ENCODE results near the gene MAP1LC3A. TPM values are rescaled to one million over a fixed set of nuclear protein-coding genes. Genes with fewer than 3 reads are reported as not detected.

Gene MAP1LC3A
- total RNA-seq, 1 donor = 29.7 TPM

GRCh38 chr20:34541264-34541901, 17.1 kb upstream of the MAP1LC3A start:
- no peak overlapping the region for H3K27ac ChIP-seq (ENCODE audit: low read depth, low read length)
- H2AFZ ChIP-seq (ENCODE audit: low read length) = no peak overlapping the region
- peaks cover 51% of the 10 kb centered on the region for H3K36me3 ChIP-seq (ENCODE audit: insufficient read depth, low read length)
- H4K20me1 ChIP-seq (ENCODE audit: insufficient read depth, low read length) = peaks cover 17% of the 10 kb centered on the region
- no peaks in the 10 kb centered on the region for H3K79me2 ChIP-seq (ENCODE audit: insufficient read depth, low read length)
- TF ChIP-seq CTCF (IDR thresholded peaks at IDR 0.05; ENCODE audit: extremely low read depth, low read depth, low read length) = no peak
- H3K4me1 ChIP-seq (ENCODE audit: insufficient read depth, low read length) = no peaks in the 10 kb centered on the region
- H3K9me3 ChIP-seq (ENCODE audit: low read depth, low read length) = no peaks in the 10 kb centered on the region
- no peaks in the 10 kb centered on the region for H3K27me3 ChIP-seq (ENCODE audit: insufficient read depth, low read length)
- no peak overlapping the region for H3K4me2 ChIP-seq (ENCODE audit: insufficient read depth, low read length)
- H3K4me3 ChIP-seq (ENCODE audit: insufficient read depth, low read length) = no peak overlapping the region
- DNase-seq (ENCODE audit: insufficient read length, low spot score, missing footprints) = no peak

GRCh38 chr20:34541917-34542316, 16.6 kb upstream of the MAP1LC3A start:
- Histone ChIP-seq H3K27ac (ENCODE audit: low read depth, low read length) (no peak overlapping the region), H3K79me2 (ENCODE audit: insufficient read depth, low read length) (no peaks in the 10 kb centered on the region), H2AFZ (ENCODE audit: low read length) (no peak overlapping the region), H3K36me3 (ENCODE audit: insufficient read depth, low read length) (peaks cover 46% of the 10 kb centered on the region), H3K9me3 (ENCODE audit: low read depth, low read length) (no peaks in the 10 kb centered on the region), H4K20me1 (ENCODE audit: insufficient read depth, low read length) (peaks cover 15% of the 10 kb centered on the region), H3K4me1 (ENCODE audit: insufficient read depth, low read length) (no peaks in the 10 kb centered on the region), H3K4me3 (ENCODE audit: insufficient read depth, low read length) (no peak overlapping the region), H3K4me2 (ENCODE audit: insufficient read depth, low read length) (no peak overlapping the region), H3K27me3 (ENCODE audit: insufficient read depth, low read length) (no peaks in the 10 kb centered on the region)
- DNase-seq (ENCODE audit: insufficient read length, low spot score, missing footprints) = peak; percentile 53
- no peak for TF ChIP-seq CTCF (IDR thresholded peaks at IDR 0.05; ENCODE audit: extremely low read depth, low read depth, low read length)

- Histone ChIP-seq H2AFZ (ENCODE audit: low read length) (no peak overlapping the region), H3K27ac (ENCODE audit: low read depth, low read length) (no peak overlapping the region), H3K9me3 (ENCODE audit: low read depth, low read length) (no peaks in the 10 kb centered on the region), H3K36me3 (ENCODE audit: insufficient read depth, low read length) (peaks cover 41% of the 10 kb centered on the region), H4K20me1 (ENCODE audit: insufficient read depth, low read length) (peaks cover 10% of the 10 kb centered on the region), H3K4me1 (ENCODE audit: insufficient read depth, low read length) (no peaks in the 10 kb centered on the region), H3K4me3 (ENCODE audit: insufficient read depth, low read length) (no peak overlapping the region), H3K4me2 (ENCODE audit: insufficient read depth, low read length) (no peak overlapping the region), H3K27me3 (ENCODE audit: insufficient read depth, low read length) (no peaks in the 10 kb centered on the region), H3K79me2 (ENCODE audit: insufficient read depth, low read length) (no peaks in the 10 kb centered on the region)
- DNase-seq (ENCODE audit: insufficient read length, low spot score, missing footprints) = no peak
- TF ChIP-seq CTCF (IDR thresholded peaks at IDR 0.05; ENCODE audit: extremely low read depth, low read depth, low read length) = no peak
Observed at GRCh38 chr20:34542439-34542838, 16.1 kb upstream of the MAP1LC3A start.

- Histone ChIP-seq H3K4me2 (ENCODE audit: insufficient read depth, low read length) (no peak overlapping the region), H3K9me3 (ENCODE audit: low read depth, low read length) (no peaks in the 10 kb centered on the region), H3K4me1 (ENCODE audit: insufficient read depth, low read length) (no peaks in the 10 kb centered on the region), H4K20me1 (ENCODE audit: insufficient read depth, low read length) (peaks cover 5% of the 10 kb centered on the region), H2AFZ (ENCODE audit: low read length) (no peak overlapping the region), H3K36me3 (ENCODE audit: insufficient read depth, low read length) (peaks cover 37% of the 10 kb centered on the region), H3K79me2 (ENCODE audit: insufficient read depth, low read length) (no peaks in the 10 kb centered on the region), H3K4me3 (ENCODE audit: insufficient read depth, low read length) (no peak overlapping the region), H3K27me3 (ENCODE audit: insufficient read depth, low read length) (no peaks in the 10 kb centered on the region), H3K27ac (ENCODE audit: low read depth, low read length) (no peak overlapping the region)
- no peak for DNase-seq (ENCODE audit: insufficient read length, low spot score, missing footprints)
- TF ChIP-seq CTCF (IDR thresholded peaks at IDR 0.05; ENCODE audit: extremely low read depth, low read depth, low read length) = no peak
Observed at GRCh38 chr20:34543463-34544056, 15.0 kb upstream of the MAP1LC3A start.

Measured in osteoblast (primary cell).